HG02943 (cell line): ENCODE measurements around the gene DLK1.

Experiments used
- ATAC-seq: cut with Tn5 transposase; IDR thresholded peaks from one replicate; pipeline ENCODE4 v1.9.1; 2021; ENCODE audit warnings: mild to moderate bottlenecking, low read depth, moderate library complexity; ENCODE audit not compliant: unreplicated experiment

The DLK1 gene

GRCh38 chr14:100749967-100750597 lies 23.4 kb downstream of the DLK1 start:
- no peak for ATAC-seq

GRCh38 chr14:100750762-100751699 lies 24.3 kb downstream of the DLK1 start:
- no peak for ATAC-seq

- ATAC-seq = no peak
These were observed 27.3 kb downstream of the DLK1 start for GRCh38 chr14:100754020-100754419.

GRCh38 chr14:100755649-100756048 lies 29.0 kb downstream of the DLK1 start:
- ATAC-seq = no peak

GRCh38 chr14:100761481-100761880 lies 34.8 kb downstream of the DLK1 start:
- ATAC-seq = no peak

GRCh38 chr14:100762089-100762515 lies 35.4 kb downstream of the DLK1 start:
- no peak for ATAC-seq

- ATAC-seq = no peak
These were observed 36.2 kb downstream of the DLK1 start for GRCh38 chr14:100762901-100763300.

GRCh38 chr14:100764471-100765115 lies 37.9 kb downstream of the DLK1 start:
- ATAC-seq = no peak

- ATAC-seq = no peak
These were observed 38.6 kb downstream of the DLK1 start for GRCh38 chr14:100765296-100765695.

- no peak for ATAC-seq
These were observed 39.3 kb downstream of the DLK1 start for GRCh38 chr14:100765991-100766390.

GRCh38 chr14:100767003-100767787 lies 40.5 kb downstream of the DLK1 start:
- ATAC-seq = no peak

- ATAC-seq = no peak
These were observed 41.3 kb downstream of the DLK1 start for GRCh38 chr14:100767788-100768536.

GRCh38 chr14:100769035-100769939 lies 42.6 kb downstream of the DLK1 start:
- no peak for ATAC-seq

GRCh38 chr14:100770046-100770445 lies 43.4 kb downstream of the DLK1 start:
- no peak for ATAC-seq

GRCh38 chr14:100770605-100771120 lies 44.0 kb downstream of the DLK1 start:
- ATAC-seq = no peak

- no peak for ATAC-seq
These were observed 44.6 kb downstream of the DLK1 start for GRCh38 chr14:100771121-100771800.

- ATAC-seq = no peak
These were observed 46.0 kb downstream of the DLK1 start for GRCh38 chr14:100772607-100773165.
